Suprapubic skin (tissue), 4 donors: ENCODE measurements around the gene OTOG. TPM values are rescaled to one million over a fixed set of nuclear protein-coding genes. Genes with fewer than 3 reads are reported as not detected.

Source experiments
- DNase-seq, 2 donors: peaks; one replicate each; pipeline ENCODE4 v3.0.0-alpha.2; 2019; ENCODE audit warnings: low spot score in 2 of 2
- H3K27ac ChIP-seq: fragments of 200-600 bp; sonication (generic); one replicate; pipeline ENCODE4 v1.5.1; 2019
- H3K27me3 ChIP-seq: fragments of 200-600 bp; sonication (generic); one replicate; pipeline ENCODE4 v1.5.1; 2019
- H3K36me3 ChIP-seq: fragments of 200-600 bp; sonication (generic); one replicate; pipeline ENCODE4 v1.5.1; 2019
- H3K4me1 ChIP-seq: fragments of 200-600 bp; sonication (generic); one replicate; pipeline ENCODE4 v1.5.1; 2019
- H3K4me3 ChIP-seq: fragments of 200-600 bp; sonication (generic); one replicate; pipeline ENCODE4 v1.5.1; 2019; ENCODE audit warnings: mild to moderate bottlenecking
- H3K9me3 ChIP-seq: fragments of 200-600 bp; sonication (generic); one replicate; pipeline ENCODE4 v1.5.1; 2019
- EP300 ChIP-seq: sonication (generic); formaldehyde crosslinking; IDR thresholded peaks from one replicate; pipeline ENCODE4 v1.6.1; 2017; ENCODE audit warnings: antibody characterized with exemption
- POLR2A ChIP-seq, 2 donors: fragments of 450-650 bp; IDR thresholded peaks; one replicate each; pipeline ENCODE4 v1.6.1; 2017; ENCODE audit warnings: antibody characterized with exemption in 2 of 2, mild to moderate bottlenecking in 2 of 2, moderate library complexity in 2 of 2
- POLR2AphosphoS5 ChIP-seq, 3 donors: sonication (generic); formaldehyde crosslinking; IDR thresholded peaks; one replicate each; pipeline ENCODE4 v1.6.1; 2017; ENCODE audit warnings: antibody characterized with exemption in 3 of 3
- WGBS: methylation state at CpG from one replicate; pipeline ENCODE4 v1.1.5; 2018; 5-methylcytosine and 5-hydroxymethylcytosine counted together
- total RNA-seq, 4 donors: library from RNA; depleted of rRNA; stranded (reverse); fragments of >200 nt; gene quantifications; one replicate each; pipeline ENCODE4 v1.1.0, GENCODE V29; 2016
- TF ChIP-seq, protein P1 (sequence below), 2 donors: fragments of 200-600 bp in 1 of 2; fragments of 450-650 bp in 1 of 2; sonication (generic) in 1 of 2; IDR thresholded peaks; one replicate each; pipeline ENCODE4 v1.5.1; 2016 to 2019; ENCODE audit warnings: antibody characterized with exemption in 2 of 2, mild to moderate bottlenecking in 1 of 2, moderate library complexity in 1 of 2

OTOG gene
- total RNA-seq, 4 donors from 2014 or later, result not detected

DNA sequence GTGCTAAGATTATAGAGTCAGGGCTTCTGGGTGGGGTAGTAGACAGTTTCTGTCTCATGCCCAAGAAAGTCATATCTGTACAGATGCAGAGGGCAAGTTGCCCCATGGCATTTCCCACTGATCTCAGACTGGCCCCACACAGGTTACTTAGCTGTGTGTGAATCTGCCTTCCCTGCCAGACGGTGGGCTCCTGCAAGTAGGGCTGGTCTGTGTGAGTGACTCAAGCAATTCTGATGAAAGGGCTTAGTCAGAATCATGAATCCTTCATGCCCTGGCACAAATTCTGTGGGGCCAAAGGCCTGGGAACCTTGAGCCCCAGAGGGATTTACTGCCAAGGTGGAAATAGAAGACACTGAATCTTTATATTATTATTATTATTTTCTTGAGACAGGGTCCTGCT is 33.2 kb upstream of the OTOG start:
- Histone ChIP-seq H3K27ac (no peak overlapping the region), H3K27me3 (peaks cover 14% of the 10 kb centered on the region), H3K9me3 (no peaks in the 10 kb centered on the region), H3K36me3 (no peaks in the 10 kb centered on the region), H3K4me1 (no peaks in the 10 kb centered on the region), H3K4me3 (no peak overlapping the region)
- DNase-seq, result no peak
- TF ChIP-seq POLR2AphosphoS5 (IDR thresholded peaks at IDR 0.05), result no peak
- TF ChIP-seq, protein P1, sequence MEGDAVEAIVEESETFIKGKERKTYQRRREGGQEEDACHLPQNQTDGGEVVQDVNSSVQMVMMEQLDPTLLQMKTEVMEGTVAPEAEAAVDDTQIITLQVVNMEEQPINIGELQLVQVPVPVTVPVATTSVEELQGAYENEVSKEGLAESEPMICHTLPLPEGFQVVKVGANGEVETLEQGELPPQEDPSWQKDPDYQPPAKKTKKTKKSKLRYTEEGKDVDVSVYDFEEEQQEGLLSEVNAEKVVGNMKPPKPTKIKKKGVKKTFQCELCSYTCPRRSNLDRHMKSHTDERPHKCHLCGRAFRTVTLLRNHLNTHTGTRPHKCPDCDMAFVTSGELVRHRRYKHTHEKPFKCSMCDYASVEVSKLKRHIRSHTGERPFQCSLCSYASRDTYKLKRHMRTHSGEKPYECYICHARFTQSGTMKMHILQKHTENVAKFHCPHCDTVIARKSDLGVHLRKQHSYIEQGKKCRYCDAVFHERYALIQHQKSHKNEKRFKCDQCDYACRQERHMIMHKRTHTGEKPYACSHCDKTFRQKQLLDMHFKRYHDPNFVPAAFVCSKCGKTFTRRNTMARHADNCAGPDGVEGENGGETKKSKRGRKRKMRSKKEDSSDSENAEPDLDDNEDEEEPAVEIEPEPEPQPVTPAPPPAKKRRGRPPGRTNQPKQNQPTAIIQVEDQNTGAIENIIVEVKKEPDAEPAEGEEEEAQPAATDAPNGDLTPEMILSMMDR (IDR thresholded peaks at IDR 0.05), result no peak
- TF ChIP-seq POLR2A (IDR thresholded peaks at IDR 0.05), result no peak
- TF ChIP-seq EP300, result no peak
- 83% methylated on average over 1 of the region's 1 CpG for WGBS

GRCh38 chr11:17514476-17514875 is 32.6 kb upstream of the OTOG start:
- no peaks in the 10 kb centered on the region for H3K4me1 ChIP-seq
- no peak for DNase-seq
- no peaks in the 10 kb centered on the region for H3K9me3 ChIP-seq
- no peak overlapping the region for H3K27ac ChIP-seq
- peaks cover 10% of the 10 kb centered on the region for H3K27me3 ChIP-seq
- TF ChIP-seq, protein P1 (IDR thresholded peaks at IDR 0.05), result no peak
- no peak for TF ChIP-seq POLR2A (IDR thresholded peaks at IDR 0.05)
- 80% methylated on average over 4 of the region's 4 CpGs for WGBS
- no peaks in the 10 kb centered on the region for H3K36me3 ChIP-seq
- no peak overlapping the region for H3K4me3 ChIP-seq

DNA sequence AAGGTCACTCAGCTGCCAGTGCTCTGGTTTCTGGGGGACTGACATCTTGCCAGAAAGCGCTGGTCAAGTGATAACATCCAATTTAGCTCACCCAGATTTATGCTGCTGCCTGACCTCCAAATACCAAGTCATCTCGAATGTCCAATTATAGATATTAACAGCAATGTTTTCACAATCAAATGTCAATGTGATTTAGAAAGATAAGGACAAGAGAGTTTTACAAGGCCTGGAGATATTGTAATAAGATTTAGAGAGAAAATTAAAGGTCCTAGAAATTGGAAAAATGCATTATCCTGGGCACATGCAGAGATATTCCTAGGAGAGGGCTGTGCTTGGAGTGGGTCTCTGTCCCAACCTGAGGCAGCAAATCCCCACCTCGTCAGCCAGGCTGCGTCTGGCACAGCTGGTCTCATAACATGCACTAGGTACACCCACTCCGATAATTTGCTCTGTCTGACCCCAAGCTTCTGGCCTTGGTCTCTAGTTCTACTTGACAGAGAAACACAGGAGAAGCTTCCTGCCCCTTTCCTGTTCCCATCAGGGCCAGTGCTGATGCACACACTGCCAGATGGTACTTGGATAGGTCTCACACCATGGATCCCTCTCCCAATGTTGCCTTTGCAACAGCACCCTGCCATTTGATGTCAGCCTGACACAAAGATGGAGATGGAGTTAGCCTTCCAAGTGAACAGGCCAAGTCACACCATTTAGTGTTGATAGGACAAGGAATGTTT is 31.4 kb upstream of the OTOG start:
- Histone ChIP-seq H3K9me3 (no peaks in the 10 kb centered on the region), H3K27me3 (peaks cover 5% of the 10 kb centered on the region), H3K27ac (no peak overlapping the region), H3K4me1 (no peaks in the 10 kb centered on the region), H3K4me3 (no peak overlapping the region), H3K36me3 (no peaks in the 10 kb centered on the region)
- DNase-seq, result no peak
- 61% methylated on average over 5 of the region's 5 CpGs for WGBS
- TF ChIP-seq EP300, result no peak
- no peak for TF ChIP-seq POLR2AphosphoS5 (IDR thresholded peaks at IDR 0.05)
- no peak for TF ChIP-seq POLR2A (IDR thresholded peaks at IDR 0.05)
- TF ChIP-seq, protein P1 (IDR thresholded peaks at IDR 0.05), result no peak

DNA sequence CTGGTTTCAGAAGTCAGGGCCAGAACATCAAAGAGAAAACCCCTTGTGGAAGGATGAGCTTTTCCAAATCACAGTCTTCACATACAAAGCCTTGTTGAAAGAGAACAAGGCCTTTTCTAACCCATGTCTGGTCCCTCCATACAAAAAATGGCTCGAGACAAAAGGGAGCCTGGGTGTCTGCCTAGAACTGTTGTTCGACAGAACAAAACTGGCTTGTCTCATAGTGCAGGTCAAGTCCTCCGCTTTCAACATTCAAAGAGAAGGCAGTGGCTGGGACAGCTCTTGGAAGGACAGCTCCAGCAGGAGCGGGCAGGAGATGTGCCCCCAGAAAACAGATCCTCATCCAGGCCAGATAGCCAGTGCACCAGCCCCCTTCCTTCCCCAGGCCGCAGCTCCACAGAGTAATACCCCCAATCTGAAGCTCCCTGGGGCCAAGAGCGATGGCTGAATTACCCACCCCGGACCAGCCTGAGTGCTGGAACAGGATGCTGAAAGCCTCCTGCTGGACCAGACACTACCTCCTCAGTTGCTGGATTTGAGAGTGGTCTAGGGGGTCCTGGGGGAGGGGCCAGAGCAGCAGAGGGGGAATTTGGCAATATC is 30.4 kb upstream of the OTOG start:
- H3K27ac ChIP-seq, result no peak overlapping the region
- 88% methylated on average over 5 of the region's 7 CpGs for WGBS
- peaks cover 5% of the 10 kb centered on the region for H3K27me3 ChIP-seq
- no peaks in the 10 kb centered on the region for H3K9me3 ChIP-seq
- no peaks in the 10 kb centered on the region for H3K4me1 ChIP-seq
- H3K36me3 ChIP-seq, result no peaks in the 10 kb centered on the region
- no peak overlapping the region for H3K4me3 ChIP-seq
- DNase-seq, result no peak
- TF ChIP-seq, protein P1 (IDR thresholded peaks at IDR 0.05), result no peak
- TF ChIP-seq POLR2AphosphoS5 (IDR thresholded peaks at IDR 0.05) (no peak), EP300 (no peak), POLR2A (IDR thresholded peaks at IDR 0.05) (no peak)

DNA sequence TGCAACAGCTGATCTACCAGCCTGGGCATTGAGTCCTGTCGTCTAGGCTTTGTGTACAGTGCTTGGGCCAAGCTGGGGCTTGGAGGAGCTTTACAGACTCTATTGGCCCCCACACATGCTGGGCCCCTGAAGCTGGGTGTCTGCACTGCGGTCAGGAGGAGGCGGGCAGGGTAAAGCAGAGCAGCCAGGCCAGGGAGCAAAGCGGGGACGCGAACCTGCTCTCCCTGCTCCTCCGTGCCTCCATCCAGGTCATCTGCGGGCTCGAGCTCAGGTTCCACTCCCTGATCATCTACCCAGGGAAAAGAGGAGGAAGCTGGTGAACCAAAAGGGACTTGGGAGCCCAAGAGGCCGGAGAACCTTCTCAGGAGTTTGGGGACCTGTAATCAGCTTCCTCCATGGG is 29.9 kb upstream of the OTOG start:
- 88% methylated on average over 6 of the region's 10 CpGs for WGBS

More for the DNA sequence above, 29.9 kb upstream of the OTOG start:
- DNase-seq, result no peak
- H3K4me3 ChIP-seq, result no peak overlapping the region
- H3K36me3 ChIP-seq, result no peaks in the 10 kb centered on the region
- H3K27me3 ChIP-seq, result peaks cover 5% of the 10 kb centered on the region
- H3K9me3 ChIP-seq, result no peaks in the 10 kb centered on the region
- no peaks in the 10 kb centered on the region for H3K4me1 ChIP-seq
- H3K27ac ChIP-seq, result no peak overlapping the region
- TF ChIP-seq POLR2AphosphoS5 (IDR thresholded peaks at IDR 0.05) (no peak), EP300 (no peak), POLR2A (IDR thresholded peaks at IDR 0.05) (no peak)
- TF ChIP-seq, protein P1 (IDR thresholded peaks at IDR 0.05), result no peak
